Measurements from ENCODE around the gene RAP1B. TPM values are rescaled to one million over a fixed set of nuclear protein-coding genes. Genes with fewer than 3 reads are reported as not detected.

RAP1B gene
- total and polyA plus RNA-seq, 2 of the 4 experiments (the other 2 are of a cell fraction): 159 to 200 TPM

GRCh38 chr12:68667291-68667690 lies 56.6 kb downstream of the RAP1B start:
- dilution Hi-C loops (cut with HindIII; ENCODE audit: low sequenced_read_pairs, unreplicated experiment) (no loop called here), intact Hi-C loops (cut with micrococcal nuclease) (no loop called here), in situ Hi-C loops (cut with MboI; ENCODE audit: low sequenced_read_pairs) (no loop called here)
- Histone ChIP-seq H2BK15ac (ENCODE audit: low read depth, low read length) (no peak overlapping the region), H3K4me2 (ENCODE audit: low read depth, low read length) (no peak overlapping the region), H4K8ac (ENCODE audit: low read depth in 2 of 2, low read length in 2 of 2) (no peak overlapping the region), H3K4ac (ENCODE audit: low read depth, low read length) (no peak overlapping the region), H2AK5ac (ENCODE audit: low read depth, low read length) (no peak overlapping the region), H3K36me3 (ENCODE audit: control insufficient read depth, insufficient read depth, low read length) (peaks cover 7% of the 10 kb centered on the region; the same call in 1 of the 2 replicates), H4K20me1 (ENCODE audit: insufficient read depth, low read length) (no peaks in the 10 kb centered on the region), H3K56ac (ENCODE audit: extremely low read depth, insufficient read depth, low read length) (no peak overlapping the region), H3K9me3 (ENCODE audit: control insufficient read depth, insufficient read depth, low read length) (no peaks in the 10 kb centered on the region), H2AFZ (replicated peaks; ENCODE audit: low read length, poor library complexity) (no peak overlapping the region), H2AK9ac (replicated peaks; ENCODE audit: low read depth, low read length, poor library complexity) (no peak overlapping the region), H3K27me3 (ENCODE audit: control insufficient read depth, insufficient read depth, low read length) (no peaks in the 10 kb centered on the region), H2BK5ac (ENCODE audit: low read depth, low read length, poor library complexity, severe bottlenecking) (no peak overlapping the region), H3K9ac (ENCODE audit: low read depth, low read length) (no peak overlapping the region), H3K18ac (ENCODE audit: low read depth, low read length) (no peak overlapping the region), H3K27ac (ENCODE audit: insufficient read depth, low read length) (no peak overlapping the region), H3K23ac (ENCODE audit: low read depth, low read length) (no peak overlapping the region), H3K4me1 (ENCODE audit: control insufficient read depth, insufficient read depth, low read length) (no peaks in the 10 kb centered on the region), H4K91ac (ENCODE audit: insufficient read depth, low read depth, low read length) (no peak overlapping the region), H3K9me1 (ENCODE audit: insufficient read depth, low read length) (no peaks in the 10 kb centered on the region), H3K4me3 (ENCODE audit: insufficient read depth, low read depth, low read length) (no peak overlapping the region), H3K14ac (replicated peaks; ENCODE audit: low read depth, low read length) (no peak overlapping the region), H4K5ac (ENCODE audit: low read depth, low read length) (no peak overlapping the region), H2BK20ac (ENCODE audit: low read depth, low read length) (no peak overlapping the region), H3K79me1 (ENCODE audit: low read depth in 1 of 2, low read length in 2 of 2) (no peaks in the 10 kb centered on the region; a peak in 1 of 4 replicates), H2BK120ac (ENCODE audit: low read depth, low read length) (no peak overlapping the region)
- CTCF ChIA-PET: no interaction called here
- ATAC-seq (ENCODE audit: low read depth): no peak
- TF ChIP-seq CEBPB (IDR thresholded peaks at IDR 0.05; ENCODE audit: low read depth, low read length) (no peak), CTCF (conservative IDR thresholded peaks at IDR 0.05; ENCODE audit: low read depth, low read length) (no peak), USF2 (IDR thresholded peaks at IDR 0.05; ENCODE audit: low read depth, low read length) (no peak), CHD1 (IDR thresholded peaks at IDR 0.05; ENCODE audit: low read depth, low read length) (no peak), ELK1 (IDR thresholded peaks at IDR 0.05; ENCODE audit: borderline replicate concordance, low read depth, low read length) (no peak), MAZ (IDR thresholded peaks at IDR 0.05; ENCODE audit: borderline replicate concordance, low read depth, low read length) (no peak), NFE2L2 (IDR thresholded peaks at IDR 0.05; ENCODE audit: low read depth, low read length) (no peak), FOS (IDR thresholded peaks at IDR 0.05; ENCODE audit: low read depth, low read length) (no peak), MXI1 (IDR thresholded peaks at IDR 0.05; ENCODE audit: borderline replicate concordance, low read depth, low read length) (no peak), RFX5 (IDR thresholded peaks at IDR 0.05; ENCODE audit: low read depth, low read length) (no peak), SMC3 (IDR thresholded peaks at IDR 0.05; ENCODE audit: low read depth, low read length) (no peak), POLR2A (IDR thresholded peaks at IDR 0.05; ENCODE audit: low read depth, low read length) (no peak), BHLHE40 (IDR thresholded peaks at IDR 0.05; ENCODE audit: low read depth, low read length) (no peak), MAFK (IDR thresholded peaks at IDR 0.05; ENCODE audit: low read depth, low read length) (no peak), RCOR1 (IDR thresholded peaks at IDR 0.05; ENCODE audit: insufficient replicate concordance, low read length) (no peak), RAD21 (IDR thresholded peaks at IDR 0.05; ENCODE audit: low read length) (no peak)
- no TSS peak for BruUV-seq (replicated peaks)
- WGBS, 2 experiments (ENCODE audit: extremely low coverage in 2 of 2, insufficient read length in 1 of 2): no CpG with 5 or more reads among the region's 1 CpG
- POLR2A ChIA-PET (ENCODE audit: unreplicated experiment): no interaction called here
- no peak for DNase-seq

Measured in IMR-90 (cell line).